NCI-H146 treated with DMSO at 0.1 percent for 48 hours (cell line): ENCODE data around the gene CDKN3.
"Not testable (repeated sequence)": the region's sequence is repeated elsewhere in the genome, so short reads cannot be mapped to it uniquely, and the experiment has no call there.

Experiments
- DNase-seq: peaks from one replicate; lab custom pipeline; 2025; ENCODE audit not compliant: unreplicated experiment; lab: John Stamatoyannopoulos, UW

Gene CDKN3

GRCh38 chr14:54423991-54424390, 27.2 kb downstream of the CDKN3 start:
- no peak for DNase-seq

- DNase-seq: peak; percentile 4
These were observed 27.7 kb downstream of the CDKN3 start for GRCh38 chr14:54424479-54424901.

- no peak for DNase-seq
These were observed 28.3 kb downstream of the CDKN3 start for GRCh38 chr14:54425068-54425467.

- no peak for DNase-seq
These were observed 28.9 kb downstream of the CDKN3 start for GRCh38 chr14:54425537-54426274.

GRCh38 chr14:54427871-54428270, 31.1 kb downstream of the CDKN3 start:
- DNase-seq: no peak

GRCh38 chr14:54428527-54428926, 31.7 kb downstream of the CDKN3 start:
- no peak for DNase-seq

GRCh38 chr14:54435500-54435981, 38.7 kb downstream of the CDKN3 start:
- DNase-seq: no peak

GRCh38 chr14:54437954-54438353, 41.1 kb downstream of the CDKN3 start:
- not testable (repeated sequence) for DNase-seq

GRCh38 chr14:54438703-54439102, 41.9 kb downstream of the CDKN3 start:
- no peak for DNase-seq

- no peak for DNase-seq
These were observed 43.2 kb downstream of the CDKN3 start for GRCh38 chr14:54440037-54440436.

GRCh38 chr14:54440476-54440872, 43.7 kb downstream of the CDKN3 start:
- DNase-seq: no peak

- DNase-seq: peak; percentile 76
These were observed 44.4 kb downstream of the CDKN3 start, which contains the start of gene CNIH1 for GRCh38 chr14:54440873-54441868. Gene CNIH1, minus strand, starts transcription at chr14:54441374. Its CDS starts 47 bp downstream, at chr14:54441327.

GRCh38 chr14:54442961-54443360, 46.2 kb downstream of the CDKN3 start:
- not testable (repeated sequence) for DNase-seq

- no peak for DNase-seq
These were observed 47.2 kb downstream of the CDKN3 start for GRCh38 chr14:54443981-54444380.

GRCh38 chr14:54444681-54445080, 47.9 kb downstream of the CDKN3 start:
- DNase-seq: no peak

GRCh38 chr14:54446161-54446693, 49.4 kb downstream of the CDKN3 start:
- DNase-seq: no peak

GRCh38 chr14:54447231-54447692, 50.5 kb downstream of the CDKN3 start:
- no peak for DNase-seq

- no peak for DNase-seq
These were observed 53.7 kb downstream of the CDKN3 start for GRCh38 chr14:54450535-54450934.

- no peak for DNase-seq
These were observed 54.4 kb downstream of the CDKN3 start for GRCh38 chr14:54451121-54451601.

GRCh38 chr14:54451961-54452360, 55.2 kb downstream of the CDKN3 start:
- DNase-seq: no peak

- DNase-seq: no peak
These were observed 56.4 kb downstream of the CDKN3 start for GRCh38 chr14:54453252-54453651.
